Measurements from ENCODE around the gene STARD7. TPM values are rescaled to one million over a fixed set of nuclear protein-coding genes. Genes with fewer than 3 reads are reported as not detected.
"Not testable (repeated sequence)": the region's sequence is repeated elsewhere in the genome, so short reads cannot be mapped to it uniquely, and the experiment has no call there.

The STARD7 gene
- polyA plus RNA-seq, 1 donor = 164 TPM

DNA sequence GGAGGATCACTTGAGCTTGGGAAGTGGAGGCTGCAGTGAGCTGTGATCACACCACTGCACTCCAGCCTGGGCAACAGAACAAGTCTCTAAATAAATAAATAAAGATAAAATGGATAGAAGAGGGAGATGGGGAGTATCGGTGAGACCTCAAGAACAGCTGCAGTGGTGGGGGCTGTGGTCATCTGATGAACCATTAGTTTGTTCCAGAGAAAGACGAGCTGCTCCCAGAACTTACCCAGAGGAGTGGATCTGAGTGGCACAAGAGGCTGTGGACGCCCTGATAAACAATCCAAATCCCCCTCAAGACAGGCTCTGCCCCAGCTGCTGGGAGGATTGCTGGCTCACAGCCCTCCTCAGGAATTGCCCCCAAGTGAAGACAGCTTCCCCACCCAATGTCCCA is 30.5 kb upstream of the STARD7 start:
- no peak for DNase-seq

DNA sequence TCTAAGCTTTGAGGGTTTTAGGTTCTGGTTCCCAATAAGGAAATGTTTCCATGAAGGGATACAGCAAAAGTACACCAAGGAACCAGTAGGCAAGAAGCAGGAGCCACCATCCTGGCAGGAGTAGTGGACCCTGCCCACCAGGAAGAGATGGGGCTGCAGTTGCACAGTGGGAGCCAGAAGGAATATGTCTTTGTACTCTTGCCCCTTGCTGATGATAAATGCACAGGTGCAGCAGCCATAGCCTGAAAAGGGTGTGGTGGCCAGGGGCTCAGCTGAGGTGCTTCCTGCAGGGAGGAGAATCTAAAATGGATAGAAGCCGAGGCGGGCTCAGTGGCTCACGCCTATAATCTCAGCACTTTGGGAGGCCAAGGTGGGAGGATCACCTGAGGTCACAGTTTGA is 29.6 kb upstream of the STARD7 start:
- no peak for DNase-seq

DNA sequence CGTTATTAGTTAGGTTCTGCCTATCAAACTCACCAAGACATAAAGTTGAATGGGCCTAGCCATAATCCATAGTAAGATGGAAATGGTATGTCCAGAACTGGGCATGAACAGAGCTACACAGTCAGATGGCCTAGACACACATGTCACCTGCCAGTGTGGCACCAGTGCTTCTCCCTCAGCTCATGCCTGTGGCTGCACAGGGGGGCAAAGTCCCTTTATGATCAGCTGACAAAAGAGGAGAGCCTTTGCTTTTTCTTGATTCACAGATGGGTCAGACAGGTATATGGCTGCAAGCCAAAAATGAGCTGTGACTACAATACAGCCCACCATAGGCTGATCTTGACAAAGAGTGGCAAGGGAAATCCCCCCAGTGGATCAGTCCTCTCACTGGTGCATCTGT is 28.3 kb upstream of the STARD7 start:
- no peak for DNase-seq

DNA sequence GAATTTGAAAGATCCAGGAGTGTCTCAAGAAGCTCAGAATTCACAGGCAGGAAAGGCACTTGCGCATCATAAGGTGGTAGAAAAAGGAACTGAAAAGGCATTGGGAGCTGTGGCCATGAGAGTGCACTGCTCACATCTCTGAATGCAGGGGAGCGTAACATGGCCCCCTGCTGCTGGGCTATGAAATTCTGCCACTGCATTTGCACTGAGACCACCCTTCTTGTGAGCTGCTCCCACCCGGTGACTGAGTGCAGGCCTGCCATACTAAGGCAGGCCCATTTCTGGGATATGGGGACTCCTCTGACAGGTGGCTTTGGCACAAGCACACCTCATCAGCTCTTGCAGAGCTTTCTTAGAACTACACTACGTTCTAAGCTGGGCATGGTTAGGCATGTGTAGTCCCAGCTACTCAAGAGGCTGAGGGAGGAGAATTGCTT is 25.3 kb upstream of the STARD7 start:
- DNase-seq = no peak

DNA sequence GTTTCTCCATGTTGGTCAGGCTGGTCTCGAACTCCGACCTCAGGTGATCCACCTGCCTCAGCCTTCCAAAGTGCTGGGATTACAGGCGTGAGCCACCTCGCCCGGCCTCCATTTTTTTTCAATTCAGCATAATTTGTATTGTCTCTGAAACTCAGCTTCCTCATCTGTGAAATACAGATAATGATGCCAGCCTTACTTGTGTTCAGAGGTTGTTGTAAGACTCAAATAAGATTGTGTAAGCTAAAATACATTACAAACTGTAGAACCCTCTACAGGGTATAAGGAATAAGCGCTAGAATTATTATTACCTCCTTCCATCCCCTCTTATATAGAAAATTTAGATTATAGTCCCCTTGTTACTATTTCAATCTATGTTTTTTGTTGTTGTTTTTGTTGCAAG is 24.8 kb upstream of the STARD7 start:
- no peak for DNase-seq

DNA sequence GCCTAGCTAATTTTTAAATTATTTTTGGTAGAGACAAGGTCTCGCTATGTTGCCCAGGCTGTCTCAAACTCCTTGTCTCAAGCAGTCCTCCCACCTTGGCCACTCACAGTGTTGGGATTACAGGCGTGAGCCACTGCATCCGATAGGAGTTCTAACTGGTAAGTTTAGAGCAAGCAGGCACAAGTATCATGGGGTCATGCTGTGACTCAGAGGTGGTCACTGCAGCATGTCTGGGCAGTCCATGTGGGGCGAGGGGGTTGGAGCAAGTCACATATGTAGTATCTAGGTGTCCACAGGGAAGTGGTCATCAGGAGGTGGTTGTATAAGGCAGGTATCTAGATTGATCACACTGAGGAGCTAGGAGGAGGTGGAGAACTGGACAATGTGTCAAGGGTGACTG is 22.7 kb upstream of the STARD7 start:
- no peak for DNase-seq

DNA sequence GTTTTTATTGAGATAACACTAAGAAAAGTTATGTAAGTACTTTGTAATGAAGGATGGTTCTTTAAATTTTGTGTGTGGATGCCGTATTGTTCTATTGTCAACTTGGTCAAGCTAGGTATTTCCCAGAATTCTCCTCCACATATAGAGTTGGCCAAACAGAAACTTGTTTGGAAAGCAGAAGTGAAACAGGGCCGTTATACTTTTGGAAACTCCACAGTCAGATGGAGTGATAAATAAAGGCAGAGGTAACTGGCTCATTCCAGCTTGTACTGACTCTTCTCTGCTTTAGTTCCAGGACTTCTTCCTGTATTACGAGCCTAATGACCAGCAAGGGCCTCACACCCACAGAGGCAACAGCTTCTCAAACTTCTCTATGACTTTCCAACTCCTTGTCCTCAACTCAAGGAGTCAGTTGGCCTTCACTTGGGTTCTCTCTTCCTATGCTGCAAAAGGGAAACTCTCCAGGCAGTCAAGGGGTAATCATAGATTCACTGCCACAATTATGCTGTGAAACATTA is 16.4 kb upstream of the STARD7 start:
- DNase-seq = no peak

DNA sequence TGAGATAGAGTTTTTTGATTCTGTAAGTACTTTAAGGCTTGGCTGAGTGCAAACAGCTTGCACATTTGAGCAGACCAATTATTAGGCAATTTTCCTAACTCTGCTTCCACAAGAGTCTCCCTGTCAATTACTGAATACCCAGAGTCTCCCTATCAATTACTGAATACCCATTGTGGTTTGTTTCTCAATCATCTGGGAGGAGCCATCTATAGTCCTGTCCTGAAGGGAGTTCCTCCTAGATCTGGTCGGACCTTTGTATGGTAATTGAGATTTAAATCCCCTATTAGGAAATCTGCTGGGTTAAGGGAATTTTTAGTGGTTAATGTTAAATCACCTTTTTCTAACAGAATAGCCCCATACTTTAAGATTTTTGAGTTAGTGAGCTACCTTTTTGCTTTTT is 12.5 kb upstream of the STARD7 start:
- not testable (repeated sequence) for DNase-seq

DNA sequence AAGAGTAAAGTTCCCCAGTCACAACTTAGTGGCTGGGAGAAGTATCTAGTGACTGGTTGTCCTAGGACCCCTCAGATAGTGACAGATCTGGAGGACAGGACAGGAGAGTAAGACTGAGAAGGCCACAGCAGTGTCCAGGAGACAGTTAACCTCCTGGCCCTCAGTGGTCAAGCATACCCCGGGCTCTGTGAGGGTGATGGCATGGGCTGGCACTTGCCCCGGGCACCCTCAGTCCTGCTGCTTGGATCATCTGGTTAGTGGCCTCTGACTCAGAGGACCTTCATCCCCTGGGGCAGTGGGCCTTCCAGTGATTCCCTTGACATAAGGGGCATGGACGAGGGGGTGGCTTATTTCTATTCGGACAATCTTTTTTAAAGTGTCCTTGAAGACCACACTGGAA is 11.3 kb upstream of the STARD7 start:
- not testable (repeated sequence) for DNase-seq

DNA sequence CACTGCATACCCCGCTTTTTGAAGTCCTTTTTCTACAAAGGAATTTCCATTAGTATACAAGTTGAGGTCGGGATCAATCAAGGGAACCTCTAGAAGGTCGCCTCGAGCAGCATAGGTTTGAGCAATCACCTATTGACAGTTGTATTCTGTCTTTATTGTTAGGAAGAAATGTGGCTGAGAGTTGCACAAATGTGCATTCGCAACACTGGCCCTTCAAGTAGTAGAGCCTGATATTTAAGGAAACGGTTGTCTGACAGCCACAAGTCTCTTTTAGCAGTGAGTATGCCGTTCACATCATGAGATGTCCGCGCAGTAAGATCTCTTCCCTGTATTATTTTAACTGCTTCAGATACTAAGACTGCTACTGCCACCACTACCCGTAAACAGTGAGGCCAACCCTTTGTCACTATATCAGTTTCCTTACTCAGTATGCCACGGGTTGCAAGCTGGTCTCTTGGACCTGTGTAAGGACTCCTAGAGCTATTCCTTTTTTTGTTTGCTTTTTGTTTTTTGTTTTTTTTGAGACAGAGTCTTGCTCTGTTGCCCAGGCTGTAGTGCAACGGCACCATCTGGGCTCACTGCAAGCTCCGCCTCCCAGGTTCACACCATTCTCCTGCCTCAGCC is 10.0 kb upstream of the STARD7 start:
- no peak for DNase-seq

DNA sequence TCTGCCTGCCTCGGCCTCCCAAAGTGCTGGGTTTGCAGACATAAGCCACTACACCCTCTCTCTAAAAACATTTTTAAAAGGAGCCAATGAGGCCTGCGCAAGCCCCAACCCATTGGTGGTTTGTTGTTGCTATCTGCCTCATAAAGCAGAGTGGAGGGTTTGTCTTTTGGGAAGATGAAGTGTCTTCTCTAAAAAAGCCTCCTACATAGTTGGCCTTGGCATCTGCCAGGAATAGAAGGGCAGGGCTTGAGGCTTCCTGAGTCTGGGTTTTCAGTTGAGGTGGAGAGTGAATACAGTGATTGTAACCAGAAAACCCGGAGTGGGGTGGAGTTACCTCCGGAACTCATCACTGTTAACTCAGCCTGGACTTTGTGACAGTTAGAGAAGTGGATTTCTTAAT is 5.9 kb upstream of the STARD7 start:
- no peak for DNase-seq

DNA sequence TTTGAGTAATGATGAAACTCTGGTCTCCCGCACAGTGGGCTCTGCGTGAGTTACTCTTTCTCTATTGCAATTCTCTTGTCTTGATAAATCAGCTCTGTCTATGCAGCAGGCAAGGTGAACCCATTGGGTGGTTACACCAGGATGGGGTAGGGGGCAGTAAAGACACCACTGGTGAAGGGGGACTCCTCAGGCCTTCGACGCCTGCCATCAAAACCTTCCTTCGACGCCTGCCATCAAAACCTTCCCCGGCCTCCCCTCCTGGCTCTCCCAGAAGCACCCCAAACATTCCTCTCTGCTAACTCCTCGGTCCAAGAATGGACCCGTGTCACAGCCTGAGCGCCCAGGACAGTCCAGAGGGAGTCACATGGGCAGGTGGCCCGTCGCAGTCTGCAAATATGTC is 4.8 kb upstream of the STARD7 start:
- no peak for DNase-seq

DNA sequence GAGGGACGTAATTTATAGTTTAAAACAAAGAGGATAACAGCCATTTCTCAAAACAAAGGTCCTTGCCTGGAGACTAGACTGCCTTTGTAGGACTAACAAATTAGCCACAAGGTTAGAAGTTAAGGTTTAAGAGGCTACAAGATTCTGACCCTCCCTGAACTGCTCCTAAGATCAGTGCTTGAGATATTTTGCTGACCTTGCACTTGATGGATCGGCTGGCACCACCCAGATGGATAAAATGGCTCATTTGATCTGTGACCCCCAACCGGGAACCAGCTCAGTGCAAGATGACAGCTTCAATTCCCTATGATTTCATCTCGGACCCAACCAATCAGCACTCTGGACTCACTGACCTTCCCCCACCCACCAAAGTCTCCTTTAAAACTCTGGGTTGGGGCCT is 3.7 kb upstream of the STARD7 start:
- no peak for DNase-seq

DNA sequence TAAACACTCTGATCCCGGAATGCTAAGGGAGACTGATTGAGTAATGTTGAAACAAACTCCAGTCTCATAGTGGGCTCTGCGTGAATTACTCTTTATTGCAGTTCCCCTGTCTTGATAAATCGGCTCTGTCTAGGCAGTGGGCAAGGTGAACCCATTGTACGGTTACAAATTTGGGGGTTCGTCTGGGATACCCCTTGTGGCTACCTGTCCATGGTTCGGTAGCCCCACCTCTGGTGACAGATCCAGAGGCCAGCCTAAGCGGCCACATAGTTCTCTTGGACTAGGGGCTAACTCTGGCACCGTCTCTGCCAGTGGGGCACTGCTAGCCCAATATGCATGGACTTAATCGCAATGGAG is 1.1 kb upstream of the STARD7 start:
- DNase-seq = no peak

DNA sequence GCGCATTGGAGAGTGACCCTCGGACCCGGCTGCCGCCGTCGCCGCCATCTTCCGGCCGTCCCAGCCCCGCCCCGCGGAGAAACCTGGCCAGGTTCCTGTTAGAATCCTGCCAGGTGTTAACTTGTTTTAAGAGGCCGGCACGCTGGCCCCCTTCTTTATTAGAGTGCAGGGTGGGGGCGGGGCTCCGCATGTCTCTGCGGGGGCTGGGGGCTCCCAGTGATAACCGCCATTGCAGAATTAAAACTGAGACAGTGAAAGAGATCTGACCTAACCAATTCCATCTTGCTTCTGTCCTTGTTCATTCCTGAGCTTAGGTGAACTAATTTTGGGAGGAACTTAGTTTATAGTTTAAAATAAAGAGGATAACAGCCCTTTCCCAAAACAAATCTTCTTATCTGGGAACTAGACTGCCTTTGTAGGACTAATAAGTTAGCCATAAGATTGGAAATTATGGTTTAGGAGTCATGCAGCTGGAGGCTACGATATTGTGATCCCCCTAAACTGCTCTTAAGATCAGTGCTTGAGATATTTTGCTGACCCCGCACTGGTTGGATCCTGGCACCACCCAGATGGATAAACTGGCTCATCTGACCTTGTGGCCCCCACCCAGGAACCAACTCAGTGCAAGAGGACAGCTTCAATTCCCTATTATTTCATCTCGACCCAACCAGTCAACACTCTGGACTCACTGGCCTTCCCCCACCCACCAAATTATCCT is 543 bp upstream of the STARD7 start:
- no peak for DNase-seq

DNA sequence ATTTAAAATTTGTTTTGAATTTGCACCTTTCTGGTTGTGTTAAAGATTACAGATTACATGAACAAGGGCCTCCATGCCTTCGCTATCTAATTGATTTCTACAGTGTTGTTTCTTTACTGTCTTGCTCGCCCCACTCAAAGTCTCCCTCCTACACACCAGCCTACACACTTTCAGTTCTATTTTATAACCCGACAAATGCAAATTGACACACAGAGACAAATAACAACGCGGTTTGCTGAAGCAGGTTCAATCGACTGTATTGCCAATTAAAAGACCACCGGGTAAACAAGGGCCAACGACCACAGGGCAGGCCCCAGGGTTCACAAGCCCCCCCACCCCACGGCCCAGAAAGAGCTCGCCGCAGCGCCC is 869 bp downstream of the STARD7 start:
- DNase-seq = peak; percentile 13

DNA sequence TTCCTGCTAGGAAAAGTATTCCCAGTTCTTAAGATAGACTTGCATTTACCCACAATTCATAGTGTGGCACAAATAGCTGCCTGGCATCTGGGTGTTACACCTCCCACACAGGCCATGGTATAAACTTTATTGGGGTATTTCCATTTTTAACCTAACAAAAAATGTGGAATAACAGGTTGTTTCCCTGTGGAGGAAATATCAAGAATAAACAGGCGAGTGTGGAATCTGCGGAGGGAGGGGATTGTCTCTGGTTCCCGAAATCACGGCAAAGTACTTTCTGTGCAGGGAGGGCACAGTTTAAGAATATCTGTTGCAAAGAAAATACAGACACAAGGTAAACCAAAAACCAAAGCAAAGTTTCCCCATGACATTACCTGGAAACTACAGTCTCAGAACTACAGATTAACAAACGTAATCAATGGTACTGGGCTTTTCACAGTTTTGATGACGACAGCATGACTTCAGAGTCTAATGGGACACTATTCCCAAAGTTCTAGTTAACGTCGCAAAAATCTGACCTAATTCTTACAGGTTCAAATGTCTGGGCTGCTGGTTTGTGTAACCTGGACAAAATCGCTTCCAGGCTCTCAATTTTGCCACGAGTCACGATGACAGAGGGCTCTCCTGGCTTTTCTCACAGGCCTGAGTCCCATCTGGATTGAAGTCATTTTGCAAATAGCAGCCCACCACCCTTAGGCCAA is 1.4 kb downstream of the STARD7 start:
- DNase-seq = no peak

DNA sequence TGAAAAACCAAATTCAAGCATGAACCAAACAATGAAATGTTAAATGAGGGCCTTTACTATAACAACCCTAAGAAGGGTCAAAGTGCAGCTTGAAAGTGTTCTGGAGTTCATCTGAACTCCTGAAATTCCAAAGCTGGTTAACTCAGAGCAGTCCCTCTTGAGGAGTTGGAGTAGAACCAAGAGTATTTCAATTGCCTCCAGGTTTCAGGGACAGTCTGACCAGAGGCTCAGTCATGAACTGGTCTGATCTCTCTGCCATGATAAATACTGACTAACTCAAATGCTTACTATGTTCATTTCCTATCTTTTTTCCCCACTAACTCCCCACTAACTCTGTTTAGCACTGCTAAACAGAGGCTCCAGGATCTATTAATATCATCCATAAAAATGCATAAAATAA is 2.7 kb downstream of the STARD7 start:
- DNase-seq = no peak

DNA sequence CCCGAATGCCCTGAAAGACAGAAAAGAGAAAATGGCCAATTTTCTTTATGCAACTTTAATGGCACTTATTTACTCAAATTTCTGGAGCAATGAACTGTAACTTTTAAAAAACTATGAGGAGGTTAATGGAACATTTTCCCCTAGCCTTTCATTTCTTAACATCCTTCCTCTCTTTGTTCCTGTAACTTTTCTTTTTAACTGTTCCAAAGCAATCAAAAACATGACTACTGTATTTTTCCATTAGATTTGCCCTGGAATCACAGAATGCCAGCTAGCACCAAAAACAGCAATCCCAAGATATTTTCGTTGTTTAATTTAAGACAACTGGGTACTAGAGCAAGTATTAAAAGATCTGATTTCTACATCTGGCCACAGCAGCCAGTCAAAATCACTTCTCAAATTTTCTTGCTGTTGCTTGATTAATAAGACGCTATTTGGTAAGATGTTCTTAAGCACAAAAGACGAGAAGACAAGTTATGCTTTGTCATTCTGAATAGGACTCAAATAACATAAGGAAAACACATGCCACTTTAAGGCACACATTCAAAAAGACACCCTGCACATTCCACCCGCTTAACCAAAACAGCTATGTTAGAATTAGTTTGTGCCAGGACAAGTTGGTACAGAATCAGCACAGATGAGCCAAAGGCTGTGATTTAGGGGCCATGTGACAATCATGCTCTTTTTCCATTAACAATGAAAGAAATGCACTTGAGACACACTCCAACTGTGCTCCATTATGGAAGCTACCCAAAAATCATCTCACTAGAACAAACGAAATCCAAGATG is 3.6 kb downstream of the STARD7 start:
- DNase-seq = no peak

DNA sequence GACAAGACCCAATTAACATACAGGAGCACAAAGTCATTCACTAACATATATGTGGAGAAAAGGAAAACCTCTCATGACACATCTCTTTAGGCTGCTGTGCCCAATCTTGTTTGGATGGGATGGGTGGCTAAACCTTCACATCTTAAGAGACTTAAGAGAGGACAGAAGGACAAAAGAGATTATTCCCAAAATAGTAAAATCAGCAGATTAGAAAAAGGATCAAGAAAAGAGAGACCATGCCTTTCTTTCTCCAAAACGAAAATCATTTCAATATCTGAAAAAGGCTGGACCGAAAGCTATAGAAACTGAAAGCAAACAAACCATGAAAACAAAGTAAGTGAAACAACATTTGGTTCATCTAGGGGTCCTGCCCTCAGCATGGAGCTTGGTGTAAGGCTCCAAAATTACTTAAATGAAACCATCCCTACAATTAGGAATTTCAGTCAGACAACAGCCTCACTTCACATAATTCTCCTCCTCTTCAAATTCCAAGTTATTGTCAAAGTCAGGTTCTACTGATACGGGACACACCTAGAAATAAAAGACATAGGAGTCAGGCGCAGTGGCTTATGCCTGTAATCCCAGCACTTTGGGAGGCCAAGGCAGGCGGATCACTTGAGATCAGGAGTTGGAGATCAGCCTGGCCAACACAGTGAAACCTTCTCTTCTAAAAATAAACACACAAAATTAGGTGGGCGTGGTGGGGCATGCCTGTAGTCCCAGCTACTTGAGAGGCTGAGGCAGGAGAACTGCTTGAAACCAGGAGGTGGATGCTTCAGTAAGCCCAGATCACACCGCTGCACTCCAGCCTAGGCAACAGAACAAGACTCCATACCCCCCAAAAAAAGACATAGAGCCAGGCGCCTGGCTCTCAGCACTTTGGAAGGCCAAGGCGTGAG is 5.2 kb downstream of the STARD7 start:
- DNase-seq = no peak

DNA sequence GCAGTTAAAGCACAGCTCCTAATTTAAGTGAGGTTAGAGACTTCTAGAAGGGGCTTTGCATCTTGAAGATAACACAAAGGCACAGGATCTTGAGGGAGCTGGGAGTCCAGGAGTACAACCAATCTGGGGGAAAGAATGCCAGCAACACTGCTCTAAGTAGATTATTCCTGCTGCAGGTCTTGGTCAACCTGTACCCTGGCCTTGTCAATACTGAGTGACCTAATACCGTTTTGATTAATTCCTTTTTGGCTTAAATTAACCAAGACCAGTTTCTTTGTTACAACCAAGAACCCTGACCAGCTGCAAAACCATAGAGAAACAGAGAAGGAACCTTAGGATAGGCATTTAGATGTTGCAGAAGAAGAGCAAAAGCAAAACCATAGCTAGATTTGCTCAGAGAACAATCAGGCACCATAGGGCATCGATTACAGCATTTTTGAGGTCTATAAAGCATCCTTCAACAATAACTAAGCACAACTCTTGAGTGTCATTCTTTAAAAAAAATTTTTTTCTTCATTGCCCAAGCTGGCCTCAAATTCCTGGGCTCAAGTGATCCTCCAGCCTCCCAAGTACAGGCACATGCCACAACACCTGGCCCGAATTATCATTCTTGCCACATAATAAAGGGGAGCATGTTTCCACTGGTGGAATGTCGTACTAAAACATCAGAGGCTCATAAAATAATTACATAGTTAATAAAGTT is 6.3 kb downstream of the STARD7 start:
- no peak for DNase-seq
